AG08396 (cell line): ENCODE measurements around the gene MDM2.
"Not testable (repeated sequence)": the region's sequence is repeated elsewhere in the genome, so short reads cannot be mapped to it uniquely, and the experiment has no call there.

ENCODE experiments used
- DNase-seq: peaks from one replicate; pipeline ENCODE4 v3.0.0; 2012; ENCODE audit warnings: low spot score, mixed read lengths

The MDM2 gene

DNA sequence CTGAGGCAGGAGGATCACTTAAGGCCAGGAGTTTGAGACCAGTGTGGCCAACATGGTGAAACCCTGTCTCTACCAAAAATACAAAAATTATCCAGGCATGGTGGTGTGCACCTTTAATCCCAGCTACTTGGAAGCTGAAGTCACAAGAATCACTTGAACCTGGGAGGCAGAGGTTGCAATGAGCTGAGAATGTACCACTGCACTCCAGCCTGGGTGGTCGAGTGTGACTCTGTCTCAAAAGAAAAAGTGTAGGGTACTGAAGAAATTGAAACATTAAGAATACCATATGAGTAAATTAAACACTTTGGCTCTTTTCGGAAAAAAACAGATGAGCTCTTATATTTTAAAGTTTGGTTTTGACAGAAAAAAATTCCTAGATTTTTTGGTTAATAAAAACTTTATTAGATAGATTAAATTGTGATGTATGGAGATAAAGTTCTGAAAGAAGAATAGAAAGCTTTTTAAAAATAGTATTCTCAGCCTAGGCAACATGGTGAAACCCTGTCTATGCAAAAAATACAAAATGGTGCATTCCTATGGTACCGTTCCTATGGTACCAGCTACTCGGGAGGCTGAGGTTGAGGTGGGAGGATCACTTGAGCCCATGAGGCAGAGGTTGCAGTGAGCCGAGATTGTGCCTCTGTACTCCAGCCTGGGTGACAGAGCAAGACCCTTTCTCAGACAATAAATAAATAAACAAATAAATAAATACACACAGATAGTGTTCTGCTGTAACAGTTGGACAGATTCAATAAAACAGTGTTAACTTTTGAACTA is 20.1 kb downstream of the MDM2 start:
- DNase-seq, result no peak

DNA sequence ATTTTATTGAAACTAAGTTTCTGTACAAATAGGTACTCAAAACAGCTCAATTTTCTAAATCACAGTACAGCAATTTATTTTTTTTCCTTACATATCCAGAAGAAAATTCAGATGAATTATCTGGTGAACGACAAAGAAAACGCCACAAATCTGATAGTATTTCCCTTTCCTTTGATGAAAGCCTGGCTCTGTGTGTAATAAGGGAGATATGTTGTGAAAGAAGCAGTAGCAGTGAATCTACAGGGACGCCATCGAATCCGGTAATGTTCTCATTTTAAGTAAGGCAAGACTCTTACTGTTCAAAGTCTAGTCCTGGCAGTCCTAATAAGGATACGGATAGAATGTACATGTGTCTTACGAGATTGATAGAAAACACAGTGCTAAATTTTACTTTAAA is 20.7 kb downstream of the MDM2 start:
- DNase-seq, result no peak

DNA sequence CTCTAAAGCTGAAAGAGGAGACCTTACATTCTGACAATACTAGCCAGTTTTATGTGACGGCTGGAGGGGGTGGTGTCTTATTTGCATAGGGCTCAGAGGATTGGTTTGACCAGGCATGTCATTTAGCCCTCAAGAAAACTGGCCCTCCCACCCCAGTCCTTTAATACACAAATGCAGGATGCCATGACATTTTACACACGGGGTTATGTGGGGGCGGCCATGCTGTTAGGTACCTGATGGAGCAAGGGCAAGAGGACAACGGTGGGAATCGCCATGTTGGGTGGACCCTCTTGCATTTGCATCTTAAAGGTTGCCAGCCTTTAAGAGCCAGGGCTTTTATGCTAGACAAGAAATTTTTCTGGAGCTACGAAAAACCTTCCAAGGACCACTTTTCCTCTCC is 23.3 kb downstream of the MDM2 start:
- DNase-seq, result no peak

DNA sequence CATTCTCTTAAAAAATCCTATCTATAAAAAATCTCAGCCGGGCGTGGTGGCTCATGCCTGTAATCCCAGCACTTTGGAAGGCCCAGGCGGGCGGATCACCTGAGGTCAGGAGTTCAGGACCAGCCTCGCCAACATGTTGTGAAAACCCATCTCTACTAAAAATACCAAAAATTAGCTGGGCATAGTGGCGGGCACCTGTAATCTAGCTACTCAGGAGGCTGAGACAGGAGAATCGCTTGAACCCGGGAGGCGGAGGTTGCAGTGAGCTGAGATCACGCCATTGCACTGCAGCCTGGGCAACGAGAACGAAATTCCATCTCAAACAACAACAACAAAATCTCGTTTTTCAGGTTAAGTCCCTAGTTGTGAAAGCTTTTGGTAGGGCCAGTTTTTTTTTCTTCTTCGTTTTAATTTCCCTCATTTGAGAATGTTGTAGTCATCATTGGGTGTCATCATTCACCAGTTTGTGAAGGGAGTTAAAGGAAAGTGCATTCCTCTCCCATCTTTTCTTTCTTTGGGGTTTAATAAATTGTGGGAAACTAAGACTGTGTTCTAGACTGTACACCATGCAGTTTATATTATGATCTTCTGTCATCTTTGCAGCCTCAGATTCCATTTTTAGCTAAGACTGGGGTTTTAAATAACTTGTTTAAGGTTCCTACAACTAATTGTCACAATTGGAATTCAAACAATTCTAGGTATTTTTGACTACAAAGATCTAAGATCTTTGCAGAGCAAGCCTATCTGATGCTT is 23.9 kb downstream of the MDM2 start:
- no peak for DNase-seq

DNA sequence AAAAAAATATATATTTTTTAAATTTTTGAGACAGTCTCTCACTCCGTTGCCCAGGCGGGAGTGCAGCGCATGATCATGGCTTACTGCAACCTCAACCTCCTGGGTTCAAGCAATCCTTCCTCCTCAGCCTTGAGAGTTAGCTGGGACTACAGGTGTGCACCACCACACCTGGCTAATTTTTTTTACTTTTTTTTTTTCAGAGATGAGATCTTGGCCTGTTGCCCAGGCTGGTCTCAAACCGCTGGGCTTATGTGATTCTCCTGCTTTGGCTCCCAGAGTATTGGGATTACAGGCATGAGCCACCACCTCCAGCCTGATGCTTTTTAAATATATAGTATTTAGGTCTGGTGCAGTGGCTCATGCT is 24.5 kb downstream of the MDM2 start:
- DNase-seq, result no peak

DNA sequence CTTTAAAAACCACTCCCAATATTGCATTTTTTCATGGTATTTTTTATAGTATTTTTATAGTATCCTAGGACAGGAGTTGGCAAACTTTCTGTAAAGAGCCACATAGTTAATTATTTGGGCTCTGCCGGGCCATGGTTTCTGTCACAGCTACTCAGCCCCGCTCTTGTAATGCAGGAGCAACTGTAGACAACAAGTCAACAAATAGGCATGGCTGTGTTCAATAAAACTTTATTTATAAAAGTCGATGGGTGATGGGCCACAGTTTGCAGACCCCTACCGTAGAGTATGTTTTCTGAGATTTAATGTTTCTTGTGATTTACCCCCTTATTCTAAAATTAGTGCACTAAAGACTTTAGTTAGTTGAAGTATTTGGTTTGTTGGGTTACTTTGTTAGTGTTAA is 25.5 kb downstream of the MDM2 start:
- no peak for DNase-seq

DNA sequence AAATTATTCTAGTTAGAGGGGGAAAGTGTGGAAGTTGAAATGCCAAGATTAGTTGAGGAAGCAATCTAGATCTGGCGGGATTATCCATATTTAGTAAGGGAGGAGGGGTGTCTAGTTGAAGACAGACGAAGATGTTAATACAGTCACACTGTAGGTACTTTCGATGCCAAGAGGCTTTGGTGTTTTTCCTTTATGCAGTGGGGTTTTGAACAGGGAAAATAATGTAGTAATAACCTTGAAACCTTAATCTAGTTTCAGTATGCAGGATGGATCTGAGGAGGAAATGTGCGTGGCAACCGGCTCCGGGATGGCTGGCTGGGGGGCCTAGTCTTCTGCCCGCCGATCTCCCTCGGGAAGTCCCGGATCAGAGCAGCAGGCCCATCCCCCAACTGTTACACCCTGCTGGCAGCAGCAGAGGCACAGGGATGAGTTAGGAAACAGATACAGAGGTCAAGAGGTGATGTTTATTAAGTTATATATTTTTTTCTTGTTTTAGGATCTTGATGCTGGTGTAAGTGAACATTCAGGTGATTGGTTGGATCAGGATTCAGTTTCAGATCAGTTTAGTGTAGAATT is 27.4 kb downstream of the MDM2 start:
- DNase-seq, result no peak

DNA sequence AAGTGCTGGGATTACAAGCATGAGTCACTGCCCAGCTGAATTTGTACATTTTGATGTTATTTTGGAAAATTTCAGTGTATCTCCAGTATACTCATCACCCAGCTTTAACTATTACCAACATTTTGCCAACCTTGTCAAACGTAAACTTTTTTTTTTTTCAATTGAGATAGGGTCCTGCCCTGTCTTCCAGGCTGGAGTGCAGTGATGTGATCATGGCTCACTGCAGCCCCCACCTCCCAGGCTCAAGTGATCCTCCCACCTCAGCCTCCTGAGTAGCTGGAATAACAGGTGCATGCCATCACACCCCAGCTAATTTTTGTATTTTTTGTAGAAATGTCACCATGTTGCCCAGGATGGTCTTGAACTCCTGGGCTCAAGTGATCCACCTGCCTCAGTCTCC is 29.2 kb downstream of the MDM2 start:
- no peak for DNase-seq

DNA sequence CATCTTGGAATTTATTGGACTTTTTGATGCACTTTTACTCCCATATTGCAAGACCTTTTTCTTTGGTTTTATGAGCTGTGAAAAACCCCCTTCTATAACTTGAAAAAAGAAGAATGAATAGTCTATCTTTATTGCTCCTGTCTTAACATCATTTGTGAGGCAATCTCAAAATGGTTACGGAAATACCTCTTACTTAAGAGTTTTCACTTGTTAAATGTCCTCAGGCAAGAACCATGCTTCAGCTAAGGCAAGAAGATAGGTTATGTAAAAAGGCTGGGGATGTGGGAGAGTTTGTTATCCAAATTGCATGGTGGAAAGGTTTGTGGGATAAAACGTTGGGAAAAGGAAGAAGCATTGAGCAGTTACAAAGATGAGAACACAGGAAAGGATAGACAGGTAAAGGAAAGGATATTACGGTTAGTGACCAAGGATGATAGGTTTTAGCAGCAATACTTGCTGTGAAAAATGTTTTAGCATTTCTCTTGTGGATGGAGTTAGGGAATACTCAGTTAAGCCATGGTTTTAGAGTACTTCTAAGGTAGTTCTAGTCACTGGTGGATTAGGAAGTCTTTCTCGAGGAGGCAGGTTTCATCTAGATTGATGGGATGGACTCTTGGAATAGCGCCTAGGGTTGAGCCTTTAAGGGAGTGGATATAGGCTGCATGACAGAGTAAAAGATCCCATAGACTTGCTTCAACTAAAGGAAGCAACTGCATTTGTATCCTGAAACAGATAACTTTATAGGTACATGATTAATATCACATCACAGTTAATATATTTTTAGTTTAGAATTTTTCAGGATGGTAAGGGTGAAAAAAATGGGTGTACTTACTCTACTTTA is 30.3 kb downstream of the MDM2 start:
- DNase-seq, result no peak

DNA sequence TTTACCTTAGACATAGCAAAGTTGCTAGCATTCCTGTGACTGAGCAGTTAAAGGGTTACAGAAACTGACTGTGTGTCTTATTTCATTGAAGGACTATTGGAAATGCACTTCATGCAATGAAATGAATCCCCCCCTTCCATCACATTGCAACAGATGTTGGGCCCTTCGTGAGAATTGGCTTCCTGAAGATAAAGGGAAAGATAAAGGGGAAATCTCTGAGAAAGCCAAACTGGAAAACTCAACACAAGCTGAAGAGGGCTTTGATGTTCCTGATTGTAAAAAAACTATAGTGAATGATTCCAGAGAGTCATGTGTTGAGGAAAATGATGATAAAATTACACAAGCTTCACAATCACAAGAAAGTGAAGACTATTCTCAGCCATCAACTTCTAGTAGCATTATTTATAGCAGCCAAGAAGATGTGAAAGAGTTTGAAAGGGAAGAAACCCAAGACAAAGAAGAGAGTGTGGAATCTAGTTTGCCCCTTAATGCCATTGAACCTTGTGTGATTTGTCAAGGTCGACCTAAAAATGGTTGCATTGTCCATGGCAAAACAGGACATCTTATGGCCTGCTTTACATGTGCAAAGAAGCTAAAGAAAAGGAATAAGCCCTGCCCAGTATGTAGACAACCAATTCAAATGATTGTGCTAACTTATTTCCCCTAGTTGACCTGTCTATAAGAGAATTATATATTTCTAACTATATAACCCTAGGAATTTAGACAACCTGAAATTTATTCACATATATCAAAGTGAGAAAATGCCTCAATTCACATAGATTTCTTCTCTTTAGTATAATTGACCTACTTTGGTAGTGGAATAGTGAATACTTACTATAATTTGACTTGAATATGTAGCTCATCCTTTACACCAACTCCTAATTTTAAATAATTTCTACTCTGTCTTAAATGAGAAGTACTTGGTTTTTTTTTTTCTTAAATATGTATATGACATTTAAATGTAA is 31.5 kb downstream of the MDM2 start:
- no peak for DNase-seq

DNA sequence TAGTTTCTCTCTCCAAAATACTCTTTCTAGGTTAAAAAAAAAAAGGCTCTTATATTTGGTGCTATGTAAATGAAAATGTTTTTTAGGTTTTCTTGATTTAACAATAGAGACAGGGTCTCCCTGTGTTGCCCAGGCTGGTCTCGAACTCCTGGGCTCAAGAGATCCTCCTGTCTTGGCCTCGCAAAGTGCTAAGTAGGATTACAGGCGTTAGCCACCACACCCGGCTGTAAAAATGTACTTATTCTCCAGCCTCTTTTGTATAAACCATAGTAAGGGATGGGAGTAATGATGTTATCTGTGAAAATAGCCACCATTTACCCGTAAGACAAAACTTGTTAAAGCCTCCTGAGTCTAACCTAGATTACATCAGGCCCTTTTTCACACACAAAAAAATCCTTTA is 33.2 kb downstream of the MDM2 start:
- DNase-seq, result not testable (repeated sequence)

DNA sequence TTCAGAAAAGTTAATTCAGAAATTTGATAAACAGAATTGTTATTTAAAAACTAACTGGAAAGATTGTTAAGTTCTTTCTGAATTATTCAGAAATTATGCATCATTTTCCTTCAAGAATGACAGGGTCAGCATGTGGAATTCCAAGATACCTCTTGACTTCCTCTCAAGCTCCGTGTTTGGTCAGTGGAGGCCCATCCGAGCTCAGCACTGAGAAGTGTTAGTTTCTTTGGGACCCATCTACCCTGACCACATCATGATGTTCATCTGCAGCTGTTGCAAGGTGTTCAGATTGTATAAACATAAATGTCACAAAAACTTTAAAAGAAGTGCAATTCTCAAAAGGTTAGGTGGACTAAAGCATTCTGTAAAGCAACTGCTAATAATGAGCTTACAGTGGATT is 33.7 kb downstream of the MDM2 start:
- no peak for DNase-seq

DNA sequence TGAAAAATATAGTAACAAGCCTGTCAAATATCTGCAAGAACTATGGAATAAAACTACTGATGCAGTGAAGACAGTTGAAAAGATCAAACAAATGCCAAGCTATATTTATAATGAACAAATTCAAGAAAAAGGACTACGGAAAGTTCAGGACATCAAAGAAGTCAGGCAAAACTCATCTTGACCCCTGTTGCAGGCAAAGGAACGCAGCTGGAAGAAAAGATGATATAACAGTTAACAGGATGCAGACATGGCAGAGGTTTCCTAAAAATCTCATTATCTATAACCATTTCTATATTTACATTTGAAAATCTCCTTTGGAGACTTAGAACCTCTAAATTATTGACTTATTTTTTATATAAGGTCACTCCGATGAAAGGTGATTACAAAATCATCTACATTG is 34.1 kb downstream of the MDM2 start:
- DNase-seq, result no peak

DNA sequence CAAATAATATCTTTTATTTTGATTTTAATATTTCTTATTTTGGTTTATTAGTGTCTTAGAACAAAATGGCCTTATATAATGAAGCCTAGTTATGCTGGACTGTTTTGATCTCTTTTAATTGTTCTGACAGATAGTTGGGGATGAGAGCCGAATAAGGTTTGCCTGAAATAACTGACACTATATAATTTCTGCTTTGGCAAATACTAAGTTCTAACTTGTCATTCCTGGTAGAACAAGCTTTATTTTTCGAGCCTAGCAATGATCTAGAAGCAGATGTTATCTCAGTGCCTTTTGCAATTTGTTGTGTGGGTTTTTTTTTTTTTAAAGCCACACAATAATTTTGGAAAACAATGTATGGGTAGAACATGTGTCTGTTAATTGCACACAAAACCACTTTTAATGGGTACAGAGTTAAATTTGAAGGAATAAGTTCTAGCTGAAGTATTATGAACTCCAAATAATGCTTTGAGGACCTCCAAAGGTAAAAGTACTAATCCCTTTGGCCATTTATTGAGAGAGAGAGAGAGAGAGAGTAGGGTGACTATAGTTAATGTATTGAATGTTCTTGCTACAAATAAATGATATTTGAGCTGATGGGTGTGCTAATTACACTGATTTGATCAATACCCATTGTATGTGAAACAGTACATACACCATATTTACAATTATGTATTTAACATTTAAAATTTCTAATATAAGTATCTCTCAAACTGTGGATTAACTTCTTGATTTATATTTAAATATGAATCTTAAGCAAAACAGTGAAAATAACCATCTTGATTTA is 35.0 kb downstream of the MDM2 start:
- DNase-seq, result no peak

DNA sequence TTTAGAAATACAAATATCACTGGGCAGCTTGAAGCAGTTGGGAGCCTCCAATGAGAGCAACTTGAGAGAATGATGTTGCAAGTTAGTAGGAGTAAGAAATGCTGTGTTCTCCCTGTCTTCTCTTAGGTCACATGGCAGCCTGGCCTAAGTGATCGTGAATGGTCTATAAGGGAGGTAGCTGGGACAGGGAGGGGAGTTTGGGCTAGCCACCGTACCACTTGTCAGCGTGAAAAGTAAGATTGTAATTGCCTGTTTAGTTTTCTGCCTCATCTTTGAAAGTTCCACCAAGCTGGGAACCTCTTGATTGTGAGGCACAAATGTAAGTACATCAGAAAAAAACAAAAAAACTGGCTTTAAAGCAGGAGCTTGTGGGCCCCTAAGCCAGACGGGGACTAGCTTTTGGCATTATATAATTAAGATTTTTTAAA is 36.4 kb downstream of the MDM2 start:
- DNase-seq, result no peak

DNA sequence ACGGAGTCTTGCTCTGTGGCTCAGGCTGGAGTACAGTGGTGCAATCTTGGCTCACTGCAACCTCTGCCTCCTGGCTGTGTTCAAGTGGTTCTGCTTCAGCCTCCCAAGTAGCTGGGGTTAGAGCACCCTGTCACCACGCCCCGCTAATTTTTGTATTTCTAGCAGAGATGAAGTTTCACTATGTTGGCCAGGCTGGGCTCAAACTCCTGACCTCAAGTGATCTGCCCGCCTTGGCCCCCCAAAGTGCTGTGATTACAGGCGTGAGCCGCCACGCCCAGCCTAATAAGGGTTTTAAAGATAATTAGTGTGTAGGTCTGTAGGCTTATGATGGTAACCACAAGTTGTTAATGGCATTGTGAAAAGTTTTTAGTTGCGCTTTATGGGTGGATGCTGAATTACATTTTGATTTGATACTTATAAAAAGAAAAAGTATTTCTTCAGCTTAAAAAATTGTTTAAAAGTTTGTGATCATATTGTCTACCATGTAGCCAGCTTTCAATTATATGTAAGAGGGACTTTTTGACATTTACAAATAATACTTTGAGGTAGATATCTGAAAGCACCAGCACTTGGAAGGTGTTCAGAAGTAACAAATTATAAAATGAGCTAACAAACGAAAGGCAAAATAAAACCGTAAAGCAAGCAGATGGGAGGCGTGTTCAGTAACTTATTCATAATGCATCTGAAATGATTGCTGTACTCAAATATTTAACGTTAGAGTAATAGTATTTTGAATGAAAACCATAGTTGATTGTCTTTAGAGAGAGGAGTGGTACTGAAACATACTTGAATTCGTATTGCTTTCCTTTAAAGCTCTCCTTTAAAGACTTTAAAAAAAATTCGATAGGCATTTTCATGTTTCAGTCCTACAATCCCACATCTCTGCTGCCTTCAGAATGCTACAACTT is 37.1 kb downstream of the MDM2 start:
- no peak for DNase-seq

DNA sequence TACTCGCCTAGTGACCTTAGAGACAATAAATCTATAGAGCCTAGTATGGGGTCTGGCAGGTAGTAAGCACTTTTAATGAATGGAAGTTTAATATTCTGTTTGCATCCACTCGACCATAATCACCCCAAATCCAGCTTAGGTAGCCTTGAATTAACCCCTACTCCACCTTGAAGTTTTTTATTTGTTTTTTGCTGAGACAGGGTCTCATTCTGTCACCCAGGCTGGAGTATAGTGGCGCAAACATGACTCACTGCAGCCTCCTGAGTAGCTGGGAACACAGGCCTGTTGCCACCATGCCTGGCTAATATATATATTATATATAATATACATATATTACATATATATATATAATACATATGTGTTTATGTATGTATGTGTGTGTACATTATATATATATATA is 38.8 kb downstream of the MDM2 start:
- no peak for DNase-seq

DNA sequence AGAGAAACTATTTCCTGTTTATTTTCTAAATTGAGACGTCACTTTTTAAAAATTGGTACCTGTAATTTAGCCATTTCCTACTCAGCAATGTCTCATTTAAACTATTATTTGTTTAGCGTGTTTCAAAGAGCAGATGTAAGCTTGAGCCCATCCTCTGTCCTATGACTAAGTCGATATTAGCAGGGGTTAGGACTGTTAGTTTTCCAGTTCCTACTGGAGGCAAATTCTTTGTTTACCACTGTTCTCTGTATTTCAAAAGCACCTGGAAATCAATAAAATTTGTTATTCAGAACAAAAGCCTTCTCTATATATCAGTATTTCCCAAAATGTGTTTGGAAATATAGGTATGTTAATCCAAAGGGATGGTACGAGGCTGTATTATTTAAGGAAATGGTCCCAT is 42.4 kb downstream of the MDM2 start:
- DNase-seq, result no peak

DNA sequence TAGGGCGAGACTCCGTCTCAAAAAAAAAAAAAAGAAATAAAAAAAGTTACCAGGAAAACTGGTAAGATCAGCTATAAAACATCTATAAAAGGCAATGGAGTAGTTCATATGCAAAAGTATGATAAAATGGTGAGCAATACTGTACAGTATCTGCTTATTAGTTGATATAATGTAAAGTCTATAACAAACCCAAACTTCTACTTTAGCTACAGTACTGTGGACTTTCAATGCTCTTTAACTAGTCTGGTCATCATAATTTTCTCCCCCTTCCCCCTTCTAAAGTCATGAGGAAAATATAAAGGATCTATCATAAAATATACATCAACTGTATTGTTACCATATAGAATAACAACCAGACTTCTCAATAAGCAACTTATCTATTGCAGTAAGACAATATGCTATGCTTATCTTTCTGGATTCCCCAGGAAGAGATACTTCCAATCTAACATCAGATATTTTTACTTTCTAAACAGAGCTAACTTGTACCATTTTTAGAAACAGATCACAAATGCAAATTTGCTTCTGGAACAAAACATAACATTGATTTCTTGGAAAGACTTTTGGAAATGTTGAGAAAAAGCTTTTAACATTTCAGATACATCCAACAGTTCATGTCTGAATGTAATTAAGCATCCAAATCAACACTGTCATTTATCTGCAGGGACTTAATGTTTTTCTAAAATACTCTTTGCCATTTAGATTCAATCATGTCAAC is 43.8 kb downstream of the MDM2 start:
- no peak for DNase-seq
